ENCODE results near the gene ADARB2. TPM values are rescaled to one million over a fixed set of nuclear protein-coding genes. Genes with fewer than 3 reads are reported as not detected.

Gene ADARB2
- total RNA-seq, 6 experiments from 2014 or later: not detected

- Mint-ChIP-seq H3K27me3 (ENCODE audit: insufficient read depth) (peaks cover 8% of the 10 kb centered on the region), H3K27ac (no peak overlapping the region), H3K9me3 (peaks cover 26% of the 10 kb centered on the region), H3K36me3 (ENCODE audit: low read depth) (no peaks in the 10 kb centered on the region), H3K4me3 (no peak overlapping the region), H3K4me1 (ENCODE audit: low read depth) (no peaks in the 10 kb centered on the region)
- TF ChIP-seq CTCF (IDR thresholded peaks at IDR 0.05): no peak
- no peak for DNase-seq
Measured at GRCh38 chr10:1291178-1292090, 445.9 kb downstream of the ADARB2 start.

- Mint-ChIP-seq H3K4me1 (ENCODE audit: low read depth) (no peaks in the 10 kb centered on the region), H3K4me3 (no peak overlapping the region), H3K9me3 (peaks cover 15% of the 10 kb centered on the region), H3K36me3 (ENCODE audit: low read depth) (no peaks in the 10 kb centered on the region), H3K27me3 (ENCODE audit: insufficient read depth) (peaks cover 8% of the 10 kb centered on the region), H3K27ac (no peak overlapping the region)
- no peak for DNase-seq
- no peak for TF ChIP-seq CTCF (IDR thresholded peaks at IDR 0.05)
Measured at GRCh38 chr10:1290071-1290471, 447.3 kb downstream of the ADARB2 start.

- H3K36me3 Mint-ChIP-seq (ENCODE audit: low read depth): no peaks in the 10 kb centered on the region
- H3K27me3 Mint-ChIP-seq (ENCODE audit: insufficient read depth): peaks cover 8% of the 10 kb centered on the region
- peaks cover 12% of the 10 kb centered on the region; the same call in 1 of the 2 replicates for H3K9me3 Mint-ChIP-seq
Measured at GRCh38 chr10:1289591-1289990, 447.7 kb downstream of the ADARB2 start.

GRCh38 chr10:1287971-1288401, 449.3 kb downstream of the ADARB2 start:
- Mint-ChIP-seq H3K27me3 (ENCODE audit: insufficient read depth) (no peaks in the 10 kb centered on the region; the same call in 1 of the 2 replicates), H3K27ac (no peak overlapping the region), H3K36me3 (ENCODE audit: low read depth) (no peaks in the 10 kb centered on the region), H3K9me3 (peaks cover 22% of the 10 kb centered on the region), H3K4me3 (no peak overlapping the region), H3K4me1 (ENCODE audit: low read depth) (no peaks in the 10 kb centered on the region)
- no peak for TF ChIP-seq CTCF (IDR thresholded peaks at IDR 0.05)
- DNase-seq: no peak

More at GRCh38 chr10:1289591-1289990, 447.7 kb downstream of the ADARB2 start:
- Mint-ChIP-seq H3K4me1 (ENCODE audit: low read depth) (no peaks in the 10 kb centered on the region), H3K27ac (no peak overlapping the region), H3K4me3 (no peak overlapping the region)
- DNase-seq: no peak
- no peak for TF ChIP-seq CTCF (IDR thresholded peaks at IDR 0.05)

GRCh38 chr10:1287487-1287886, 449.8 kb downstream of the ADARB2 start:
- Mint-ChIP-seq H3K4me3 (no peak overlapping the region), H3K36me3 (ENCODE audit: low read depth) (no peaks in the 10 kb centered on the region), H3K9me3 (peaks cover 20% of the 10 kb centered on the region), H3K27me3 (ENCODE audit: insufficient read depth) (no peaks in the 10 kb centered on the region; the same call in 1 of the 2 replicates), H3K4me1 (ENCODE audit: low read depth) (no peaks in the 10 kb centered on the region), H3K27ac (no peak overlapping the region)
- no peak for DNase-seq
- no peak for TF ChIP-seq CTCF (IDR thresholded peaks at IDR 0.05)

Data from HFFc6 (cell line).